ENCODE data around the gene EIF2S3. TPM values are rescaled to one million over a fixed set of nuclear protein-coding genes. Genes with fewer than 3 reads are reported as not detected.

The EIF2S3 gene
- total RNA-seq, 1 donor from 2014 or later, result 295 TPM

DNA sequence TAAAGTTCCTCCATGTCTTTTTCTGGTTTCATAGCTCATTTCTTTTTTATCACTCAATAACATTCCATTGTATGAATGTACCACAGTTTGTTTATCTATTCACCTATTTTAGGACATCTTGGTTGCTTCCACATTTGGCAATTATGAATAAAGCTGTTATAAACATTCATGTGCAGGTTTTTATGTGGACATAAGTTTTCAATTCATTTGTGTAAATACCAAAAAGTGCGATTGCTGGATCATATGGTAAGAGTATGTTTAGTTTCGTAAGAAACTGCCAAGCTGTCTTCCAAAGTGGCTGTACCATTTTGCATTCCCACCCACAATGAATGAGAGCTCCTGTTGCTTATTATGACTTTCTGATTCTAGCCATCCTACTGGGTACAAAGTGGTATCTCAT, 58.4 kb downstream of the EIF2S3 start:
- DNase-seq (ENCODE audit: low spot score), result no peak
- TF ChIP-seq, protein P1, sequence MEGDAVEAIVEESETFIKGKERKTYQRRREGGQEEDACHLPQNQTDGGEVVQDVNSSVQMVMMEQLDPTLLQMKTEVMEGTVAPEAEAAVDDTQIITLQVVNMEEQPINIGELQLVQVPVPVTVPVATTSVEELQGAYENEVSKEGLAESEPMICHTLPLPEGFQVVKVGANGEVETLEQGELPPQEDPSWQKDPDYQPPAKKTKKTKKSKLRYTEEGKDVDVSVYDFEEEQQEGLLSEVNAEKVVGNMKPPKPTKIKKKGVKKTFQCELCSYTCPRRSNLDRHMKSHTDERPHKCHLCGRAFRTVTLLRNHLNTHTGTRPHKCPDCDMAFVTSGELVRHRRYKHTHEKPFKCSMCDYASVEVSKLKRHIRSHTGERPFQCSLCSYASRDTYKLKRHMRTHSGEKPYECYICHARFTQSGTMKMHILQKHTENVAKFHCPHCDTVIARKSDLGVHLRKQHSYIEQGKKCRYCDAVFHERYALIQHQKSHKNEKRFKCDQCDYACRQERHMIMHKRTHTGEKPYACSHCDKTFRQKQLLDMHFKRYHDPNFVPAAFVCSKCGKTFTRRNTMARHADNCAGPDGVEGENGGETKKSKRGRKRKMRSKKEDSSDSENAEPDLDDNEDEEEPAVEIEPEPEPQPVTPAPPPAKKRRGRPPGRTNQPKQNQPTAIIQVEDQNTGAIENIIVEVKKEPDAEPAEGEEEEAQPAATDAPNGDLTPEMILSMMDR (IDR thresholded peaks at IDR 0.05), result no peak
- H3K9me3 Mint-ChIP-seq (ENCODE audit: low read depth), result no peaks in the 10 kb centered on the region
- no peak overlapping the region for H3K27ac Mint-ChIP-seq (ENCODE audit: unreplicated experiment)
- H3K4me3 Mint-ChIP-seq (ENCODE audit: unreplicated experiment), result no peak overlapping the region
- peaks cover 39% of the 10 kb centered on the region for H3K4me1 Mint-ChIP-seq (ENCODE audit: low read depth)
- no peaks in the 10 kb centered on the region for H3K36me3 Mint-ChIP-seq (ENCODE audit: low read depth)
- no peaks in the 10 kb centered on the region for H3K27me3 Mint-ChIP-seq (ENCODE audit: low read depth)

DNA sequence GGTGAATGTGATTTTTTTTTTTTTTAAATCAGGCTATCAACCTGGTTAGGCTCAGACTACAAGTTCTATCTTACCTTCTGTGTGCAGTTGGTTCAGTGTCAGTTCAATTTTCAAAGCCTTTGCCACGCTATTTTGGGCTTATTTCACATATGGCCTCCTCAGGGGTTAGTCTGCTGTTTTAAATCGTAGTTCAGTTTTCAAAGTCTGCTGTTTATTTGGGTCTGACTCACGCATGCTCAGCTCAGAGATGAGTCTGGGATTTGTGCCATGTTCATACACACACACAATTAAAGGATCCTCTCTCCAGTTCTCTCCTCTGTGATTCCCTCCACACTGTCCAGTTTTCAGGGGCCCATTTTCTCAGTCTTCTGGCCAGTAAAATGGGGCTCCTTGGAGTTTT, 62.5 kb downstream of the EIF2S3 start:
- Mint-ChIP-seq H3K36me3 (ENCODE audit: low read depth) (no peaks in the 10 kb centered on the region), H3K9me3 (ENCODE audit: low read depth) (no peaks in the 10 kb centered on the region), H3K4me3 (ENCODE audit: unreplicated experiment) (no peak overlapping the region), H3K27me3 (ENCODE audit: low read depth) (no peaks in the 10 kb centered on the region), H3K27ac (ENCODE audit: unreplicated experiment) (peak overlapping the region; percentile 78), H3K4me1 (ENCODE audit: low read depth) (peaks cover 20% of the 10 kb centered on the region)
- TF ChIP-seq, protein P1 (IDR thresholded peaks at IDR 0.05), result no peak
- DNase-seq (ENCODE audit: low spot score), result no peak

DNA sequence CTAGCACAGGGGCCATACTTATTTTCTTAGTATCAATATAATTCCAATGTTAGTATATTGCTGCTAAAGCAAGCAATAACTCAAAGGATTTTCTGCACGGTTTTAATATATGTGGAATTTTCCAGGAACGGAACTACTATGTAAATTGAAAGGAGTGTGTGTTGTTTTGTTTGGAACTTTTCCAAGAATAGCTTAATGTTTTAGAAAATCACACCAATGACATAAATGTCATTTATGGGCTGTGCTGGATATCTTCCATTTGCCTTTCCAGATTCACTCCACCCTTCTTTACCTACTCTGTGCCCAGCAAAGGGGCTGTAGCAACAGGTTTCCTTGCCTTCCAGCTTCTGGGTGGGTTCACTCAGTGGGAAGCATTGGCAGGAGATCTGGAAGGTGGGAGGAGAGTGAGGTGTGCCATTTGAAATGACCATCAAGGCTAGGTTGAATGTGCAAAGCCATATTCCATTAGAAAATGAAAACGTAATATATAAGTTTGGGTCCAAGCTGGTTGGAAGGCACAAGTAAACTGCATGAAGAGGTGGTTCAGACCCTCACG, 69.6 kb downstream of the EIF2S3 start:
- Mint-ChIP-seq H3K4me3 (ENCODE audit: unreplicated experiment) (no peak overlapping the region), H3K27me3 (ENCODE audit: low read depth) (no peaks in the 10 kb centered on the region), H3K36me3 (ENCODE audit: low read depth) (no peaks in the 10 kb centered on the region), H3K9me3 (ENCODE audit: low read depth) (no peaks in the 10 kb centered on the region), H3K27ac (ENCODE audit: unreplicated experiment) (no peak overlapping the region), H3K4me1 (ENCODE audit: low read depth) (peaks cover 20% of the 10 kb centered on the region)
- DNase-seq (ENCODE audit: low spot score), result no peak
- TF ChIP-seq, protein P1 (IDR thresholded peaks at IDR 0.05), result no peak

DNA sequence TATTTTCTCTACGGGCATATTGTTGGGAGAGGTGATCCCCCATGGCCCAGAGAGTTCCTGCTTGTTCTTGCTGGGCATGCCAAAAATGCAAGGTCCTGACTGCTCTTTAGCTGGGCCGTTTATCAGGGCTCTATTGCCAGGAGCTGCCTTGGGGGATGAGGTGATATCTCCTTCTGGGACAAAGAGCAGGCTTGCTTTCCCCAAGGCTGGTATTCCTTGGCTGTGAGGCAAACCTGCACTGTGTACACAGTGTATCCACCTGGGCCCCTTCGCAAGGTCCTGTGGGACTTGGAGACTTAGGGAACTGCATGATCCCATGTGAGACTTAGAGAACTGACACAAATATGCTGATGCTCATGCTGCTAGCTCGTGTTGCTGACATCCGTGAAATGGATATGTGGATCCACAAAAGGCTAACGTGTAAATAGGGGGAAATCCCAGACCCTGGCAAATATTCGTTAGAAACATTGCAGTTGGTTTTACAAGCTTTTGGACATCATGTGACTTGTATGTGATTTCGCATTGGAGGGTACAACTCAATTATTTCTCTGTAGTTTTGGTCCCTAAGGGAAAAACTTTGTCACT, 70.4 kb downstream of the EIF2S3 start:
- H3K36me3 Mint-ChIP-seq (ENCODE audit: low read depth), result no peaks in the 10 kb centered on the region
- no peaks in the 10 kb centered on the region for H3K9me3 Mint-ChIP-seq (ENCODE audit: low read depth)
- H3K27ac Mint-ChIP-seq (ENCODE audit: unreplicated experiment), result no peak overlapping the region
- H3K27me3 Mint-ChIP-seq (ENCODE audit: low read depth), result no peaks in the 10 kb centered on the region
- peaks cover 20% of the 10 kb centered on the region for H3K4me1 Mint-ChIP-seq (ENCODE audit: low read depth)
- no peak for DNase-seq (ENCODE audit: low spot score)
- no peak overlapping the region for H3K4me3 Mint-ChIP-seq (ENCODE audit: unreplicated experiment)
- TF ChIP-seq, protein P1 (IDR thresholded peaks at IDR 0.05), result no peak

Other genes with a start within 250 kb of the EIF2S3 start
- gene APOO, start 147.0 kb upstream of the EIF2S3 start, total RNA-seq, result 29.1 to 46.3 TPM (median 30.1 TPM) in 3 replicates
- gene CXorf58, start 146.9 kb upstream of the EIF2S3 start, total RNA-seq, result 0.30 TPM in 1 of 3 replicates, not detected in the others
- gene KLHL15, start 27.8 kb upstream of the EIF2S3 start, total RNA-seq, result 13.7 to 15.5 TPM (median 13.9 TPM) in 3 replicates
- gene ZFX, start 94.8 kb downstream of the EIF2S3 start, total RNA-seq, result 70.4 to 75.3 TPM (median 72.8 TPM) in 3 replicates

All from chondrocyte (in vitro differentiated cells).